Lung (tissue), 12 donors: ENCODE measurements around the gene UBE2J1. TPM values are rescaled to one million over a fixed set of nuclear protein-coding genes. Genes with fewer than 3 reads are reported as not detected.

Source experiments
- ATAC-seq: fragments of 200-7000 bp; cut with Tn5 transposase; one replicate; pipeline ENCODE4 v1.9.1; 2020; ENCODE audit warnings: moderate number of reproducible peaks; ENCODE audit not compliant: insufficient read depth, low FRiP score
- DNase-seq, 3 donors: peaks; one replicate each; pipeline ENCODE4 v3.0.0-alpha.2; 2013 to 2017
- H3K27ac ChIP-seq, 2 donors: one replicate each; pipeline ENCODE4 v1.5.1; 2013; ENCODE audit warnings: mild to moderate bottlenecking in 2 of 2, moderate library complexity in 2 of 2, control low read depth in 1 of 2, inconsistent platforms in 1 of 2, low read depth in 1 of 2, low read length in 1 of 2
- H3K27me3 ChIP-seq, 3 donors: one replicate each; pipeline ENCODE4 v1.5.1; 2013; ENCODE audit warnings: low read length in 2 of 3; ENCODE audit not compliant: control insufficient read depth in 3 of 3, insufficient read depth in 3 of 3
- H3K36me3 ChIP-seq, 4 donors: one replicate each; pipeline ENCODE4 v1.5.1; 2013; ENCODE audit warnings: low read length in 4 of 4, mild to moderate bottlenecking in 1 of 4, moderate library complexity in 1 of 4; ENCODE audit not compliant: control insufficient read depth in 4 of 4, insufficient read depth in 4 of 4
- H3K4me1 ChIP-seq, 5 donors: one replicate each; pipeline ENCODE4 v1.5.1; 2013; ENCODE audit warnings: low read length in 5 of 5, mild to moderate bottlenecking in 2 of 5, moderate library complexity in 1 of 5; ENCODE audit not compliant: control insufficient read depth in 5 of 5, insufficient read depth in 5 of 5
- H3K4me3 ChIP-seq: one replicate; pipeline ENCODE4 v1.5.1; 2013; ENCODE audit warnings: mild to moderate bottlenecking, control low read depth, moderate library complexity
- H3K9ac ChIP-seq, 2 donors: one replicate each; pipeline ENCODE4 v1.5.1; 2013; ENCODE audit warnings: low read length in 2 of 2, control low read depth in 1 of 2; ENCODE audit not compliant: insufficient read depth in 1 of 2
- H3K9me3 ChIP-seq, 4 donors: one replicate each; pipeline ENCODE4 v1.5.1; 2013; ENCODE audit warnings: low read length in 3 of 4, mild to moderate bottlenecking in 1 of 4, moderate library complexity in 1 of 4; ENCODE audit not compliant: control insufficient read depth in 4 of 4, insufficient read depth in 3 of 4
- WGBS, 2 donors: extraction: QIAGEN DNeasy Blood & Tissue Kit; methylation state at CpG; one replicate each; pipeline ENCODE4 v1.1.7; 2013; 5-methylcytosine and 5-hydroxymethylcytosine counted together
- polyA plus RNA-seq, 2 donors: library from polyadenylated mRNA; stranded (reverse); fragments of 200-250 nt; gene quantifications; one replicate each; pipeline ENCODE4 v1.2.1, GENCODE V29; 2013
- total RNA-seq, 2 donors: library from RNA; depleted of rRNA in 1 of 2; stranded (reverse); fragments of >200 nt in 1 of 2; gene quantifications; one replicate each; pipeline ENCODE4 v1.2.1, GENCODE V29; 2014 to 2021
- TF ChIP-seq, protein P1 (sequence below): IDR thresholded peaks from 2 replicates; pipeline ENCODE4 v1.5.1; 2012; ENCODE audit warnings: mild to moderate bottlenecking; ENCODE audit errors: control extremely low read depth, extremely low read depth
- donor health status: control.
- donor health status: control.
- donor health status: Bipolar disorder and iron deficiency.
- donor health status: healthy.
- donor health status: DM: yes; HTN: yes; CAD: no.

UBE2J1 gene
- total and polyA plus RNA-seq, 4 donors = 24.3 to 51.0 (median 41.5) TPM

DNA sequence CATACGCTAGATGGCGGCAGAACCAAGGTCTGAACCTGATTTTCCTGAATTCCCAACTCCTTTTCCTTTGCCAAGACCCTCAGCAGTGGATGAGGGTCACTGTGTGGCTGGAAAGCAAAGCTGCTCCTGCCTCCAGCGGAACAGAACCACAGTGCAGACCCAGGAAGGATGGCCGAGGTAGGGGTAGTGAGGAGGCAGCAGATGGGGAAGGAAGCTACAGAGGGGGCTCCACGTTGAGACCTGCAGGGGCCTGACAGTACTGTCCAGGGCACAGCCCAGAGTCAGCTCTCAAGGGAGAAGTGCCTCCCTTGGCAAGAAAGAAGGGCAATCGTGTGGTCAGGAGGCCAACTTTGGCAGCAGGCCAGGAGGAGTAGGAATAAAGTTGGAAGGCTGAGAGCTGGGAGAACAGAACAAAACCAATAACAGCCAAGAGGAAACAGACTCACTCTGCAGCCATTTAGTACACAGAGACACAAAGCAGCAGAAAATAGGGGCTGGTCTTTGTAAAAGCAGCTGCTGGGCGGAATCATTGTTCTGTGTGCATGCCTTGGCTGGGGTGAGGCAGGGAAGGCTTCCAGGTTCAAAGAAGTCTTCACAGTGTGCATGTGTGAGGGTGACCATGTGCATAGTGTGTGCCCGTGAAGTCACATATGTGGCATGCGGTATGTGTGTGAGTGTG, 40.5 kb downstream of the UBE2J1 start:
- Histone ChIP-seq H3K36me3 (peaks cover 0 to 3% (median 0%) of the 10 kb centered on the region in 4 donors), H3K9ac (peak overlapping the region; percentile 16 to 26), H3K4me1 (peaks cover 3 to 18% (median 9%) of the 10 kb centered on the region in 5 donors), H3K27ac (peak overlapping the region in 1 of 2 donors; percentile 37), H3K4me3 (no peak overlapping the region), H3K9me3 (no peaks in the 10 kb centered on the region), H3K27me3 (no peaks in the 10 kb centered on the region)
- 31 to 32% methylated on average over 9 of the region's 9 CpGs for WGBS, 2 donors
- peak; percentile 39 for ATAC-seq
- peak; percentile 82 to 92 (median 90) for DNase-seq
- TF ChIP-seq, protein P1, sequence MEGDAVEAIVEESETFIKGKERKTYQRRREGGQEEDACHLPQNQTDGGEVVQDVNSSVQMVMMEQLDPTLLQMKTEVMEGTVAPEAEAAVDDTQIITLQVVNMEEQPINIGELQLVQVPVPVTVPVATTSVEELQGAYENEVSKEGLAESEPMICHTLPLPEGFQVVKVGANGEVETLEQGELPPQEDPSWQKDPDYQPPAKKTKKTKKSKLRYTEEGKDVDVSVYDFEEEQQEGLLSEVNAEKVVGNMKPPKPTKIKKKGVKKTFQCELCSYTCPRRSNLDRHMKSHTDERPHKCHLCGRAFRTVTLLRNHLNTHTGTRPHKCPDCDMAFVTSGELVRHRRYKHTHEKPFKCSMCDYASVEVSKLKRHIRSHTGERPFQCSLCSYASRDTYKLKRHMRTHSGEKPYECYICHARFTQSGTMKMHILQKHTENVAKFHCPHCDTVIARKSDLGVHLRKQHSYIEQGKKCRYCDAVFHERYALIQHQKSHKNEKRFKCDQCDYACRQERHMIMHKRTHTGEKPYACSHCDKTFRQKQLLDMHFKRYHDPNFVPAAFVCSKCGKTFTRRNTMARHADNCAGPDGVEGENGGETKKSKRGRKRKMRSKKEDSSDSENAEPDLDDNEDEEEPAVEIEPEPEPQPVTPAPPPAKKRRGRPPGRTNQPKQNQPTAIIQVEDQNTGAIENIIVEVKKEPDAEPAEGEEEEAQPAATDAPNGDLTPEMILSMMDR = no peak

DNA sequence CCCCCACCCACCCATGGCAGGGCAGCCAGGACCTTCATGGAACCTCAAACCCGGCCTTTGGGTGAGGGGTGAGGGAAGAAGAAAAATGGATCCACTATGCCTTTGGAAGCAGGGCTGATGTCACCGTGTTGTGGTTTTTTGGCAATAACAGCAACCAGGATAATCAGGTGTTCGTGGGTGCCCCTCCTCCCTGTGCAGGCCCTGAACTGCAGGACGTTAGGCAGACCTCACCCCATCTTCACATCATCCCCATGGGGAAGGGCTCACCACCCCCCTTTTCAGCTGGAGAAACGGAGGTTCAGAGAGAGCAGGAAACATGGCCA, 41.0 kb downstream of the UBE2J1 start:
- no peak for ATAC-seq
- WGBS, 2 donors = 36 to 39% methylated on average over 5 of the region's 5 CpGs
- Histone ChIP-seq H3K27me3 (no peaks in the 10 kb centered on the region), H3K4me3 (no peak overlapping the region), H3K27ac (no peak overlapping the region), H3K9me3 (no peaks in the 10 kb centered on the region), H3K36me3 (peaks cover 0 to 2% (median 0%) of the 10 kb centered on the region in 4 donors), H3K4me1 (peaks cover 3 to 18% (median 9%) of the 10 kb centered on the region in 5 donors), H3K9ac (no peak overlapping the region)
- no peak for DNase-seq
- TF ChIP-seq, protein P1 = no peak

DNA sequence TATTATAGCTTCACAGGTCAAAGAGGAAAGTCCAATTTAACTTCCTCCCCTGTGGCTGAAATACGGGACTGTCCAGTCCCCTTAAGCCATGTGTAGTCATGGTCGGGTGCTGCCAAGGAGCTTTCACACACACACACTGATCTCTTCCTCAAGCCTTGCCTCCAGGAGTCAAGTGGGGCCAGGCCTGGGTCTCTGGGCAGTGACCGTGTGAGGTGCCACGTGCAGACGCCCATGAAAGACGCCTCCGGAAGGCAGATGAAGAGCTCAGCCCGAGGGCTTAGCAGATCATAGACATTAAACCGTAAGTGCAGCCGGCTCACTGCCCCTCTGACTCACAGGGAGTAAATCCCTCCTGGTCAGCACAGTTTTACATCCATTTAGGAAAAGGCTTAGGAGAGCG, 41.6 kb downstream of the UBE2J1 start:
- no peaks in the 10 kb centered on the region for H3K27me3 ChIP-seq
- H3K9ac ChIP-seq = no peak overlapping the region
- no peaks in the 10 kb centered on the region for H3K9me3 ChIP-seq
- no peak for ATAC-seq
- TF ChIP-seq, protein P1 = no peak
- H3K27ac ChIP-seq = no peak overlapping the region
- H3K4me3 ChIP-seq = no peak overlapping the region
- 71 to 75% methylated on average over 11 of the region's 11 CpGs for WGBS, 2 donors
- peaks cover 0 to 2% (median 0%) of the 10 kb centered on the region in 4 donors for H3K36me3 ChIP-seq
- H3K4me1 ChIP-seq = peaks cover 3 to 18% (median 9%) of the 10 kb centered on the region in 5 donors
- DNase-seq = no peak
